Spinal cord (tissue), 10 donors: ENCODE data around the gene TOMM5. TPM values are rescaled to one million over a fixed set of nuclear protein-coding genes. Genes with fewer than 3 reads are reported as not detected.

Experiments
- DNase-seq, 6 donors: peaks; one replicate each; pipeline versions ENCODE4 v3.0.0 to v3.0.0-alpha.2; 2013 to 2015; ENCODE audit warnings: low spot score in 6 of 6, low read depth in 4 of 6
- H3K27ac ChIP-seq: one replicate; pipeline ENCODE4 v1.5.1; 2013; ENCODE audit warnings: low read depth, low read length, control low read depth
- H3K27me3 ChIP-seq: one replicate; pipeline ENCODE4 v1.6.1; 2013; ENCODE audit warnings: low read length; ENCODE audit not compliant: control insufficient read depth, insufficient read depth
- H3K36me3 ChIP-seq: one replicate; pipeline ENCODE4 v1.6.1; 2013; ENCODE audit warnings: low read length; ENCODE audit not compliant: control insufficient read depth, insufficient read depth
- H3K4me1 ChIP-seq: one replicate; pipeline ENCODE4 v1.6.1; 2013; ENCODE audit warnings: low read length; ENCODE audit not compliant: control insufficient read depth, insufficient read depth
- H3K4me3 ChIP-seq: one replicate; pipeline ENCODE4 v1.5.1; 2013; ENCODE audit warnings: low read depth, low read length, control low read depth
- H3K9me3 ChIP-seq: one replicate; pipeline ENCODE4 v1.6.1; 2013; ENCODE audit warnings: low read length; ENCODE audit not compliant: control insufficient read depth, insufficient read depth
- WGBS: methylation state at CpG from one replicate; pipeline ENCODE4 v1.1.5; 2013; ENCODE audit warnings: missing lambda C conversion rate; ENCODE audit not compliant: insufficient coverage; 5-methylcytosine and 5-hydroxymethylcytosine counted together
- polyA plus RNA-seq, 2 donors: library from polyadenylated mRNA; unstranded; fragments of 120-200 nt; gene quantifications; one replicate each; pipeline ENCODE4 v1.2.1, GENCODE V29; 2013; ENCODE audit not compliant: insufficient read length in 2 of 2
- total RNA-seq, 2 donors: library from RNA; depleted of rRNA in 1 of 2; stranded (reverse); fragments of 120-200 nt in 1 of 2; fragments of >200 nt in 1 of 2; gene quantifications; one replicate each; pipeline versions ENCODE4 v1.2.3 to v1.2.4, GENCODE V29; 2013 to 2014
- donor health status: healthy.

The TOMM5 gene
- total and polyA plus RNA-seq, 4 donors, result 99.8 to 130 (median 110) TPM

DNA sequence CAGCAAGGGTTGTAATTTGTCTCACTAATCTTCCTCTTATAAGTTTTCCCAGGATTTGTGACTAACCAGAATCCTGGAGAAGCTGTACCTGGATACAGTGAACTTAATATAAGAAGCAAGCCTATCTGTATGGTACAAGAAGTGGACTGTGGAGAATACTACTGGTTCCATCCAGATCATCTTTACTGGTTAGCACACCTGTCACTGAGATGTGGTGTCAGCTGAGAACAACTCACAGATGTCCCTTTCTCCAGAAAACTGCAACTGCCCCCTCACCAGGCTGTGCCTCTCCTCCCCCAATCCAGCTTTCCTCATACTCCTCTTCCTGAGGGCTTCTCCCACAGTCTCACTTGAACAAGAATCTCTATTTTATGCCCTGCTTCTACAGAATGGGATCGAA lies 21.1 kb downstream of the TOMM5 start:
- Histone ChIP-seq H3K4me1 (peaks cover 3% of the 10 kb centered on the region), H3K27ac (no peak overlapping the region), H3K4me3 (no peak overlapping the region), H3K27me3 (no peaks in the 10 kb centered on the region), H3K9me3 (no peaks in the 10 kb centered on the region), H3K36me3 (no peaks in the 10 kb centered on the region)
- WGBS, result no CpG with 5 or more reads among the region's 1 CpG
- no peak for DNase-seq

DNA sequence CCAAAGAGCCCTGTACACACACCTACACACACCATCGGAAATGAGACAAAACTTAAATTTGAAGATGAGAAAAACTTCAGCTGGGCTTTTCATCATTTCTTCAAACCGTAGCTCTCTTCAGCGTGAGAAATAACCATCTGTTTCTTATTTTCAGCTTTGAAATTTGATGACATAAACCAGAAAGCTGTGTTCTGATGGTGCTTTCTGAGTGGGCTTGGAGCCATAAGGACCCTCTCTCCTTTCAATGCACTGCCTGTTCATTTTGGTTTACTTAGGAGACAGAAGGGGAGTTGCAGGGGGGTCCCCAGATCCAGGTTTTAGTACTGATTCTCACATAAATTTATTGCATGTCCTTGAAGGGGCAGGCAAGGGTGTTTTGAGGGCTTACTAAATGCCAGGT lies 25.7 kb downstream of the TOMM5 start:
- H3K27ac ChIP-seq, result no peak overlapping the region
- H3K27me3 ChIP-seq, result no peaks in the 10 kb centered on the region
- H3K4me1 ChIP-seq, result no peaks in the 10 kb centered on the region
- DNase-seq, result peak in 1 of 6 donors; percentile 26
- H3K9me3 ChIP-seq, result no peaks in the 10 kb centered on the region
- peaks cover 5% of the 10 kb centered on the region for H3K36me3 ChIP-seq
- no peak overlapping the region for H3K4me3 ChIP-seq
- WGBS, result no CpG with 5 or more reads among the region's 3 CpGs

- Histone ChIP-seq H3K36me3 (peaks cover 5% of the 10 kb centered on the region), H3K27ac (no peak overlapping the region), H3K4me3 (no peak overlapping the region), H3K9me3 (no peaks in the 10 kb centered on the region), H3K27me3 (no peaks in the 10 kb centered on the region), H3K4me1 (no peaks in the 10 kb centered on the region)
- DNase-seq, result no peak
- WGBS, result 87% methylated on average over 2 of the region's 7 CpGs
Measured at GRCh38 chr9:37565661-37566618, 26.5 kb downstream of the TOMM5 start.

- DNase-seq, result no peak
- WGBS, result no CpG with 5 or more reads among the region's 4 CpGs
- no peaks in the 10 kb centered on the region for H3K4me1 ChIP-seq
- no peaks in the 10 kb centered on the region for H3K9me3 ChIP-seq
- peaks cover 5% of the 10 kb centered on the region for H3K36me3 ChIP-seq
- H3K4me3 ChIP-seq, result no peak overlapping the region
- H3K27me3 ChIP-seq, result no peaks in the 10 kb centered on the region
- H3K27ac ChIP-seq, result no peak overlapping the region
Measured at GRCh38 chr9:37564916-37565315, 27.5 kb downstream of the TOMM5 start.

DNA sequence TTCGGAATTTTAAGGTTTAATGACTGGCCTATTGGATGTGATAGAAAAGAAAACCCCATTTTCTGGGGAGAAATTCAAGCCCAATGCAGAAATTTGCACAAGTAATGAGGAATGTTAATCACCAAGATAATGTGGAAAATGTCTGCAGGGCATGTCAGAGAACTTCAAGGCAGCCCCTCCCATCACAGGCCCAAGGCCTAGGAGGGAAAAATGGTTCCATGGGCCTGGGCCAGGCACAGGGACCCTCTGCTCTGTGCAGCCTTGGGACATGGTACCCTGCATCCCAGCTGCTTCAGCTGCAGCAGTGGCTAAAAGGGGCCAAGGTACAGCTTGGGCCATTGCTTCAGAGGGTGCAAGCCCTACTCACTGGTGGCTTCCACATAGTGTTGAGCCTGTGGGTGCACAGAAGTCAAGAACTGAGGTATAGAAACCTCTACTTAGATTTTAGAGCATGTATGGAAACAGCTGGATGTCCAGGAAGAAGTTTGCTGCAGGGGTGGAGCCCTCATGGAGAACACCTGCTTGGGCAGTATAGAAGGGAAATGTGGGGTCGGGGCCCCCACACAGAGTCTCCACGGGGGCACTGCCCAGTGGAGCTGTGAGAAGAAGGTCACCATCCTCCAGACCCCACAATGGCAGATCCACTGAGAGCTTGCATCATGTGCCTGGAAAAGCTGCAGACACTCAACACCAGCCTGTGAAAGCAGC lies 28.4 kb downstream of the TOMM5 start:
- Histone ChIP-seq H3K27me3 (no peaks in the 10 kb centered on the region), H3K4me1 (no peaks in the 10 kb centered on the region), H3K36me3 (peaks cover 5% of the 10 kb centered on the region), H3K4me3 (no peak overlapping the region), H3K9me3 (no peaks in the 10 kb centered on the region), H3K27ac (no peak overlapping the region)
- DNase-seq, result no peak
- WGBS, result no CpG with 5 or more reads among the region's 3 CpGs

- Histone ChIP-seq H3K36me3 (peaks cover 5% of the 10 kb centered on the region), H3K4me3 (no peak overlapping the region), H3K4me1 (no peaks in the 10 kb centered on the region), H3K27me3 (no peaks in the 10 kb centered on the region), H3K9me3 (no peaks in the 10 kb centered on the region), H3K27ac (no peak overlapping the region)
- no CpG with 5 or more reads among the region's 1 CpG for WGBS
- no peak for DNase-seq
Measured at GRCh38 chr9:37562826-37563225, 29.6 kb downstream of the TOMM5 start.

- H3K4me1 ChIP-seq, result no peaks in the 10 kb centered on the region
- WGBS, result 100% methylated on average over 1 of the region's 2 CpGs
Measured at GRCh38 chr9:37561682-37562081, 30.7 kb downstream of the TOMM5 start.

DNA sequence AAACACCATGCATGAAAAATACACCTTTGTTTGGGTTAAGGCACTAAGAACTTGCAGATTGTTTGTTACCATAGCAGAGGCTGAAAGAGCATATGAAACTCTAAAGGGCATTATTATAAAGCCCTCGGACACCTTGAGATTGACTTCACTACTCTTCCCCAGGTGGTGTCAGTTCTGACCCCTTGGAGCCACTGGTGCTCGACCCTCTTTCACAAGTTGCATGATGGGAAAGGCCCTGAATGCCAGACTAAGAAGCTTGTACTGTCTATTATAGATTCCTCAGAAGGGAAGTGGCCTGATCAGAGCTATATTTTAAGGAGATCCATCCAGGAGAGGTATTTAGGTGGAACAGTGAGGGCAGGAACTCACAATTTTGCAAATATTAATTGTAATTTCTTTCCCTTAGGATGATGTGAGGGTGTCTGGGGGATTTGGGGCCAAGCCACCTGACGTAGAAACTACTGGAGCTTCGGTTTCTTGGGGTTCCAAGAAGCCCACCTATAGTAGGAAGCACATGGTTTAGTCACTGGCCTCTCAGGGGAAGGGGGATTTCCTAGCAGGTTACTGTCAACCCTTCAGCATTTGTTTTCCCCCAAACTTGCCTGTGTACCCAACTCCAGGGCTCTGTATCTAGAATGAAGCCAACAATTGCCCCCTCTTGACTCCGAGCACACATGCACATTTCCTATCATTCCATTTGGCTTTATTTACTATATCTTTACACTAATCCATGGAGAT lies 32.4 kb downstream of the TOMM5 start:
- Histone ChIP-seq H3K36me3 (peaks cover 5% of the 10 kb centered on the region), H3K9me3 (no peaks in the 10 kb centered on the region), H3K4me3 (no peak overlapping the region), H3K27me3 (no peaks in the 10 kb centered on the region), H3K27ac (no peak overlapping the region), H3K4me1 (no peaks in the 10 kb centered on the region)
- no peak for DNase-seq
- WGBS, result 100% methylated on average over 4 of the region's 5 CpGs

More at GRCh38 chr9:37561682-37562081, 30.7 kb downstream of the TOMM5 start:
- no peak overlapping the region for H3K4me3 ChIP-seq
- no peaks in the 10 kb centered on the region for H3K27me3 ChIP-seq
- peaks cover 5% of the 10 kb centered on the region for H3K36me3 ChIP-seq
- no peak overlapping the region for H3K27ac ChIP-seq
- no peaks in the 10 kb centered on the region for H3K9me3 ChIP-seq
- DNase-seq, result no peak

- 100% methylated on average over 1 of the region's 1 CpG for WGBS
- no peaks in the 10 kb centered on the region for H3K9me3 ChIP-seq
Measured at GRCh38 chr9:37559125-37559524, 33.3 kb downstream of the TOMM5 start.

More at GRCh38 chr9:37559125-37559524, 33.3 kb downstream of the TOMM5 start:
- H3K36me3 ChIP-seq, result peaks cover 3% of the 10 kb centered on the region
- no peak overlapping the region for H3K27ac ChIP-seq
- no peaks in the 10 kb centered on the region for H3K27me3 ChIP-seq
- no peak for DNase-seq
- no peak overlapping the region for H3K4me3 ChIP-seq
- no peaks in the 10 kb centered on the region for H3K4me1 ChIP-seq
